ENCODE data around the gene TPP2.

Gene TPP2

GRCh38 chr13:102709536-102709935 is 112.8 kb downstream of the TPP2 start:
- H3K27me3 ChIP-seq (ENCODE audit: control insufficient read depth, low read length), result no peaks in the 10 kb centered on the region
- no peak overlapping the region for H3K4me3 ChIP-seq (ENCODE audit: low read length)
- TF ChIP-seq EZH2phosphoT487 (IDR thresholded peaks at IDR 0.05; ENCODE audit: borderline replicate concordance, low read length) (no peak), CTCF (IDR thresholded peaks at IDR 0.05; ENCODE audit: low read depth, low read length, poor library complexity, severe bottlenecking) (no peak)
- no peaks in the 10 kb centered on the region for H3K36me3 ChIP-seq (ENCODE audit: control insufficient read depth, low read length)
- H3K9me2 ChIP-seq (replicated peaks; ENCODE audit: control insufficient read depth, low read length), result no peaks in the 10 kb centered on the region
- no peaks in the 10 kb centered on the region for H3F3A ChIP-seq (ENCODE audit: control insufficient read depth, insufficient read depth)
- no peaks in the 10 kb centered on the region for H3K79me2 ChIP-seq (ENCODE audit: control insufficient read depth, low read length)
- no peaks in the 10 kb centered on the region; the same call in 1 of the 2 replicates for H4K20me1 ChIP-seq (ENCODE audit: control insufficient read depth, insufficient read depth, low read depth, low read length)
- no peak overlapping the region for H3K4me2 ChIP-seq (ENCODE audit: low read length)
- H3K9me3 ChIP-seq (ENCODE audit: control insufficient read depth, insufficient read depth, low read length), result no peaks in the 10 kb centered on the region
- H3K27ac ChIP-seq (ENCODE audit: low read depth, low read length), result no peak overlapping the region
- no peaks in the 10 kb centered on the region for H3K4me1 ChIP-seq (ENCODE audit: control insufficient read depth, low read length)

- H3K27ac ChIP-seq (ENCODE audit: low read depth, low read length), result no peak overlapping the region
- H3K4me1 ChIP-seq (ENCODE audit: control insufficient read depth, low read length), result no peaks in the 10 kb centered on the region
- H3K9me3 ChIP-seq (ENCODE audit: control insufficient read depth, insufficient read depth, low read length), result no peaks in the 10 kb centered on the region
- H3K4me2 ChIP-seq (ENCODE audit: low read length), result no peak overlapping the region
- H3K79me2 ChIP-seq (ENCODE audit: control insufficient read depth, low read length), result no peaks in the 10 kb centered on the region
- H4K20me1 ChIP-seq (ENCODE audit: control insufficient read depth, insufficient read depth, low read depth, low read length), result no peaks in the 10 kb centered on the region; the same call in 1 of the 2 replicates
- H3K4me3 ChIP-seq (ENCODE audit: low read length), result no peak overlapping the region
- no peaks in the 10 kb centered on the region for H3F3A ChIP-seq (ENCODE audit: control insufficient read depth, insufficient read depth)
- TF ChIP-seq CTCF (IDR thresholded peaks at IDR 0.05; ENCODE audit: low read depth, low read length, poor library complexity, severe bottlenecking) (no peak), EZH2phosphoT487 (IDR thresholded peaks at IDR 0.05; ENCODE audit: borderline replicate concordance, low read length) (no peak)
- H3K27me3 ChIP-seq (ENCODE audit: control insufficient read depth, low read length), result no peaks in the 10 kb centered on the region
- no peaks in the 10 kb centered on the region for H3K36me3 ChIP-seq (ENCODE audit: control insufficient read depth, low read length)
- no peaks in the 10 kb centered on the region for H3K9me2 ChIP-seq (replicated peaks; ENCODE audit: control insufficient read depth, low read length)
Observed at GRCh38 chr13:102710261-102710679, 113.5 kb downstream of the TPP2 start.

GRCh38 chr13:102715447-102715846 is 118.7 kb downstream of the TPP2 start:
- Histone ChIP-seq H3K79me2 (ENCODE audit: control insufficient read depth, low read length) (no peaks in the 10 kb centered on the region), H3K27ac (ENCODE audit: low read depth, low read length) (no peak overlapping the region), H3K27me3 (ENCODE audit: control insufficient read depth, low read length) (peaks cover 2% of the 10 kb centered on the region; the same call in 1 of the 2 replicates), H3K4me1 (ENCODE audit: control insufficient read depth, low read length) (no peaks in the 10 kb centered on the region), H3K9me3 (ENCODE audit: control insufficient read depth, insufficient read depth, low read length) (no peaks in the 10 kb centered on the region), H4K20me1 (ENCODE audit: control insufficient read depth, insufficient read depth, low read depth, low read length) (no peaks in the 10 kb centered on the region), H3K4me2 (ENCODE audit: low read length) (no peak overlapping the region), H3K36me3 (ENCODE audit: control insufficient read depth, low read length) (no peaks in the 10 kb centered on the region), H3F3A (ENCODE audit: control insufficient read depth, insufficient read depth) (no peaks in the 10 kb centered on the region), H3K9me2 (replicated peaks; ENCODE audit: control insufficient read depth, low read length) (no peaks in the 10 kb centered on the region), H3K4me3 (ENCODE audit: low read length) (no peak overlapping the region)
- TF ChIP-seq EZH2phosphoT487 (IDR thresholded peaks at IDR 0.05; ENCODE audit: borderline replicate concordance, low read length) (no peak), CTCF (IDR thresholded peaks at IDR 0.05; ENCODE audit: low read depth, low read length, poor library complexity, severe bottlenecking) (no peak)

Measured in DOHH2 (cell line).